PFSK-1 (cell line): ENCODE results near the gene CCL24.

Experiments used
- FOXP2 ChIP-seq: optimal IDR thresholded peaks from 2 replicates; pipeline ENCODE3; 2011; ENCODE audit warnings: borderline replicate concordance, control low read depth, inconsistent platforms; ENCODE audit not compliant: insufficient read depth; ENCODE audit errors: extremely low read length, extremely low read depth
- POLR2AphosphoS5 ChIP-seq: IDR thresholded peaks from 2 replicates; pipeline ENCODE4 v1.6.1; 2012; ENCODE audit warnings: low read depth, mild to moderate bottlenecking, control low read depth, low read length, moderate library complexity
- REST ChIP-seq, 2 experiments: IDR thresholded peaks; 2 replicates each; pipeline versions ENCODE4 v1.6.1 to v1.8.0; 2011 to 2012; ENCODE audit warnings: low read depth in 2 of 2, low read length in 2 of 2, control low read depth in 1 of 2, inconsistent platforms in 1 of 2, mild to moderate bottlenecking in 1 of 2, moderate library complexity in 1 of 2; ENCODE audit not compliant: insufficient read depth in 1 of 2
- SIN3A ChIP-seq: IDR thresholded peaks from 2 replicates; pipeline ENCODE4 v1.6.1; 2012; ENCODE audit warnings: mild to moderate bottlenecking, low read length, moderate library complexity, borderline replicate concordance; ENCODE audit not compliant: insufficient read depth
- TAF1 ChIP-seq: IDR thresholded peaks from 2 replicates; pipeline ENCODE4 v1.6.1; 2012; ENCODE audit warnings: low read length, control low read depth, borderline replicate concordance; ENCODE audit not compliant: insufficient read depth

Gene CCL24

GRCh38 chr7:75808106-75808505 lies 5.5 kb downstream of the CCL24 start:
- no peak for TF ChIP-seq TAF1
- no peak for TF ChIP-seq POLR2AphosphoS5
- no peak for TF ChIP-seq FOXP2
- TF ChIP-seq SIN3A: no peak
- no peak for TF ChIP-seq REST (IDR thresholded peaks at IDR 0.05; ENCODE audit: insufficient read depth in 1 of 2, low read depth in 2 of 2, low read length in 2 of 2)

DNA sequence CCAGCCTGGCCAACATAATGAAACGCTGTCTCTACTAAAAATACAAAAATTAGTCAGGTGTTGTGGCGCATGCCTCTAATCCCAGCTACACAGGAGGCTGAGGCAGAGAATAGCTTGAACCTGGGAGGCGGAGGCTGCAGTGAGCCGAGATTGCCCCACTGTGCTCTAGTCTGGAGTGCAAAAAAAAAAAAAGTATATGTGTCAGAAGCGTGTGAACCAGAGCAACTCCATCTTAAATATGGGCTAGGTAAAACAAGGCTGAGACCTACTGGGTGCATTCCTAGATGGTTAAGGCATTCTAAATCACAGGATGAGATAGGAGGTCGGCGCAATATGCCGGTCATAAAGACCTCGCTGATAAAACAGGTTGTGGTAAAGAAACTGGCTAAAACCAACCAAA lies 6.2 kb downstream of the CCL24 start:
- TF ChIP-seq FOXP2 (no peak), SIN3A (no peak), REST (IDR thresholded peaks at IDR 0.05; ENCODE audit: insufficient read depth in 1 of 2, low read depth in 2 of 2, low read length in 2 of 2) (no peak), TAF1 (no peak), POLR2AphosphoS5 (no peak)

DNA sequence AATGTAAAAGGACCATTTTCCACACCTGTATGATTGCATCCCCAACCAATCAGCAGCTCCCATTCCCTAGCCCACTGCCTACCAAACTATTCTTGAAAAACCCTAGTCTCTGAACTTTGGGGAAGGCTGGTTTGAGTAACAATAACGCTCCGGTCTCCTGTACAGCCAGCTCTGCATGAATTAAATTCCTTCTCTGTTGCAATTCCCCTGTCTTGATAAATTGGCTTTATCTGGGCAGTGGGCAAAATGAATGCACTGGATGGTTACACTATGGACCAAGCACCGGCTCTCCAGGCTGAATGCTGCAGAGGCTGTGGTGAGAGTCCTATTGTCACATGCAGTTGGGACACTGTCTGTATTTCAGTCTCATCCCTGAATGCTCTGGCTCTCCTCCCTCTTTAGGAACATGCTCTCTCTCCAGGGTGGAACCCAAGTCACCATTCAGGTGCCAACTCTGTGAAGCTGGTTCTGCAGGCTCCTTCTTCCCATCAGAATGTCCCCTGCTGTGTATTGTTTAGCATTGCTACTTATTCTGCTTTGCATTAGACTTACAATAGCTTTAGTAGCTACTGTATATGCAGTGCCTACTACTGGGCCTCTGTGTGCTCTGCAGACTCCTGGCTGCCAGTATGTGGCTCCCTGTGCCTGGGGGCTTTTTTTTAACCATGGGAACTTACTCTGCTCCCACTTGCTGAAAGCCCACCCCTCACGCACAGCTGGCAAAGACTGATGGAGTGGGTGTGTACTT lies 6.9 kb downstream of the CCL24 start:
- no peak for TF ChIP-seq POLR2AphosphoS5
- TF ChIP-seq FOXP2: no peak
- TF ChIP-seq SIN3A: no peak
- no peak for TF ChIP-seq TAF1
- TF ChIP-seq REST (IDR thresholded peaks at IDR 0.05; ENCODE audit: insufficient read depth in 1 of 2, low read depth in 2 of 2, low read length in 2 of 2): no peak

DNA sequence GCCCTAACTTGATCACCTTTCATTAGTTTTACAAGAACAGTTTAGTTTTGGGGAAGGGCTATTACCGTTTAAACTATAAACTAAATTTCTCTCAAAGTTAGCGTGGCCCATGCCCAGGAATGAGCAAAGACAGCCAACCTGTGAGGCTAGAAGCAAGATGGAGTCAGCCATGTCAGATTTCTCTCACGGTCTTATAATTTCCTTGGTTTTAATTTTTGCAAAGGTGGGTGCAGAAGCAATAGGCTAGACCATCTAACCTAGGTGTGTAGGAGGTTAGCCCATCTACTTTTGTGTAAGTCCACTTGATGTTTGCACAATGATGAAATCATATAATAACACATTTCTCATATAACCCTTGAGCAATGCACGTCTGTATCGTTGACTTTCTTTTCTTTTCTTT lies 8.9 kb downstream of the CCL24 start:
- no peak for TF ChIP-seq REST (IDR thresholded peaks at IDR 0.05; ENCODE audit: insufficient read depth in 1 of 2, low read depth in 2 of 2, low read length in 2 of 2)
- TF ChIP-seq FOXP2: no peak
- TF ChIP-seq TAF1: no peak
- TF ChIP-seq POLR2AphosphoS5: no peak
- TF ChIP-seq SIN3A: no peak
